Limb (tissue), 2 donors: ENCODE measurements around the gene SULT1C4.

Experiments
- DNase-seq, 2 donors: peaks; one replicate each; pipeline ENCODE4 v3.0.0-alpha.2; 2016; ENCODE audit errors: extremely low spot score in 2 of 2

SULT1C4 gene

GRCh38 chr2:108370080-108370479 is 7.7 kb upstream of the SULT1C4 start:
- DNase-seq = no peak

GRCh38 chr2:108376774-108377173 is 980 bp upstream of the SULT1C4 start:
- no peak for DNase-seq

- no peak for DNase-seq
Observed at GRCh38 chr2:108377401-108377800, 353 bp upstream of the SULT1C4 start.

- DNase-seq = peak in 1 of 2 donors; percentile 2
Observed at GRCh38 chr2:108378851-108379250, 1.1 kb downstream of the SULT1C4 start.

- DNase-seq = no peak
Observed at GRCh38 chr2:108382196-108382595, 4.4 kb downstream of the SULT1C4 start.

- no peak for DNase-seq
Observed at GRCh38 chr2:108383146-108383830, 5.5 kb downstream of the SULT1C4 start.

GRCh38 chr2:108384662-108385393 is 7.1 kb downstream of the SULT1C4 start:
- no peak for DNase-seq

- DNase-seq = no peak
Observed at GRCh38 chr2:108385411-108386071, 7.8 kb downstream of the SULT1C4 start.

GRCh38 chr2:108388045-108388444 is 10.3 kb downstream of the SULT1C4 start:
- DNase-seq = no peak

- DNase-seq = no peak
Observed at GRCh38 chr2:108390340-108390739, 12.6 kb downstream of the SULT1C4 start.

- no peak for DNase-seq
Observed at GRCh38 chr2:108392029-108392428, 14.3 kb downstream of the SULT1C4 start.

GRCh38 chr2:108393197-108393596 is 15.4 kb downstream of the SULT1C4 start:
- no peak for DNase-seq

- no peak for DNase-seq
Observed at GRCh38 chr2:108395155-108395554, 17.4 kb downstream of the SULT1C4 start.

- DNase-seq = no peak
Observed at GRCh38 chr2:108396845-108397244, 19.1 kb downstream of the SULT1C4 start.

- DNase-seq = no peak
Observed at GRCh38 chr2:108399479-108399878, 21.7 kb downstream of the SULT1C4 start.

- no peak for DNase-seq
Observed at GRCh38 chr2:108401800-108402199, 24.0 kb downstream of the SULT1C4 start.

- DNase-seq = no peak
Observed at GRCh38 chr2:108403494-108403893, 25.7 kb downstream of the SULT1C4 start.

GRCh38 chr2:108404784-108405397 is 27.1 kb downstream of the SULT1C4 start:
- no peak for DNase-seq

- no peak for DNase-seq
Observed at GRCh38 chr2:108407864-108408729, 30.3 kb downstream of the SULT1C4 start.

GRCh38 chr2:108409768-108410167 is 32.0 kb downstream of the SULT1C4 start:
- no peak for DNase-seq
